GM10847 (cell line): ENCODE results near the gene AIPL1.

Source experiments
- POLR2A ChIP-seq: IDR thresholded peaks from 2 replicates; pipeline ENCODE4 v1.6.1; 2011; ENCODE audit not compliant: insufficient read length; ENCODE audit errors: extremely low read depth

AIPL1 gene

GRCh38 chr17:6457688-6458459 is 23.0 kb upstream of the AIPL1 start:
- TF ChIP-seq POLR2A, result no peak

- TF ChIP-seq POLR2A, result no peak
These were observed 22.2 kb upstream of the AIPL1 start for GRCh38 chr17:6456914-6457687.

- no peak for TF ChIP-seq POLR2A
These were observed 21.4 kb upstream of the AIPL1 start for GRCh38 chr17:6456321-6456720.

GRCh38 chr17:6455321-6455705 is 20.4 kb upstream of the AIPL1 start:
- no peak for TF ChIP-seq POLR2A

- TF ChIP-seq POLR2A, result no peak
These were observed 19.8 kb upstream of the AIPL1 start for GRCh38 chr17:6454495-6455320.

- TF ChIP-seq POLR2A, result no peak
These were observed 18.5 kb upstream of the AIPL1 start for GRCh38 chr17:6453279-6454024.

- TF ChIP-seq POLR2A, result no peak
These were observed 17.7 kb upstream of the AIPL1 start for GRCh38 chr17:6452471-6453266.

- no peak for TF ChIP-seq POLR2A
These were observed 16.3 kb upstream of the AIPL1 start for GRCh38 chr17:6450926-6451832.

- no peak for TF ChIP-seq POLR2A
These were observed 14.4 kb upstream of the AIPL1 start for GRCh38 chr17:6449307-6449706.

- no peak for TF ChIP-seq POLR2A
These were observed 13.6 kb upstream of the AIPL1 start for GRCh38 chr17:6448473-6448872.

GRCh38 chr17:6446516-6447100 is 11.7 kb upstream of the AIPL1 start:
- TF ChIP-seq POLR2A, result no peak

GRCh38 chr17:6444571-6445335 is 9.8 kb upstream of the AIPL1 start:
- no peak for TF ChIP-seq POLR2A
